HG02763 (cell line): ENCODE measurements around the gene PDE11A.
"Not testable (repeated sequence)": the region's sequence is repeated elsewhere in the genome, so short reads cannot be mapped to it uniquely, and the experiment has no call there.

ENCODE experiments used
- ATAC-seq: cut with Tn5 transposase; IDR thresholded peaks from one replicate; pipeline ENCODE4 v1.9.1; 2021; ENCODE audit warnings: mild to moderate bottlenecking, moderate library complexity; ENCODE audit not compliant: unreplicated experiment

The PDE11A gene

GRCh38 chr2:177830881-177831386, 241.6 kb downstream of the PDE11A start:
- ATAC-seq, result no peak

GRCh38 chr2:177828557-177828956, 244.0 kb downstream of the PDE11A start:
- no peak for ATAC-seq

GRCh38 chr2:177826897-177827296, 245.7 kb downstream of the PDE11A start:
- ATAC-seq, result no peak

- ATAC-seq, result no peak
Observed at GRCh38 chr2:177822941-177823340, 249.6 kb downstream of the PDE11A start.

- ATAC-seq, result no peak
Observed at GRCh38 chr2:177818412-177818811, 254.2 kb downstream of the PDE11A start.

GRCh38 chr2:177817300-177817699, 255.3 kb downstream of the PDE11A start:
- ATAC-seq, result no peak

GRCh38 chr2:177816766-177817165, 255.8 kb downstream of the PDE11A start:
- ATAC-seq, result no peak

- no peak for ATAC-seq
Observed at GRCh38 chr2:177812713-177813396, 259.7 kb downstream of the PDE11A start.

- no peak for ATAC-seq
Observed at GRCh38 chr2:177810906-177811305, 261.7 kb downstream of the PDE11A start.

- ATAC-seq, result no peak
Observed at GRCh38 chr2:177808984-177809809, 263.4 kb downstream of the PDE11A start.

- no peak for ATAC-seq
Observed at GRCh38 chr2:177806025-177806424, 266.6 kb downstream of the PDE11A start.

GRCh38 chr2:177799531-177799930, 273.0 kb downstream of the PDE11A start:
- no peak for ATAC-seq

- no peak for ATAC-seq
Observed at GRCh38 chr2:177797808-177798207, 274.8 kb downstream of the PDE11A start.

GRCh38 chr2:177796654-177797415, 275.7 kb downstream of the PDE11A start:
- no peak for ATAC-seq

- ATAC-seq, result no peak
Observed at GRCh38 chr2:177796011-177796410, 276.6 kb downstream of the PDE11A start.

GRCh38 chr2:177785143-177785542, 287.4 kb downstream of the PDE11A start:
- not testable (repeated sequence) for ATAC-seq

GRCh38 chr2:177784745-177785067, 287.9 kb downstream of the PDE11A start:
- ATAC-seq, result peak; percentile 11

GRCh38 chr2:177783835-177784744, 288.5 kb downstream of the PDE11A start:
- ATAC-seq, result peak; percentile 88

- no peak for ATAC-seq
Observed at GRCh38 chr2:177783091-177783490, 289.5 kb downstream of the PDE11A start.

GRCh38 chr2:177782613-177783012, 290.0 kb downstream of the PDE11A start:
- ATAC-seq, result no peak
